Body of pancreas (tissue), 4 donors: Measurements from ENCODE around the gene KLHL36. TPM values are rescaled to one million over a fixed set of nuclear protein-coding genes. Genes with fewer than 3 reads are reported as not detected.

Source experiments
- ATAC-seq: fragments of 150-250 bp; one replicate; pipeline ENCODE4 v1.9.1; 2016
- DNase-seq, 4 donors: peaks; one replicate each; pipeline ENCODE4 v3.0.0-alpha.2; 2019
- H3K27ac ChIP-seq, 4 donors: fragments of 200-600 bp; sonication (generic); 1 replicate in 3 of 4; 2 replicates in 1 of 4; pipeline versions ENCODE4 v1.5.1 to v1.6.1; 2016 to 2019; ENCODE audit warnings: mild to moderate bottlenecking in 1 of 4, mixed read lengths in 1 of 4, moderate library complexity in 1 of 4
- H3K27me3 ChIP-seq, 2 donors: fragments of 200-600 bp; sonication (generic); one replicate each; pipeline ENCODE4 v1.6.0; 2016; ENCODE audit warnings: mild to moderate bottlenecking in 1 of 2
- H3K36me3 ChIP-seq, 2 donors: fragments of 200-600 bp; sonication (generic); replicated peaks in 1 of 2; 2 replicates each; pipeline ENCODE4 v1.5.1; 2016; ENCODE audit warnings: low read depth in 2 of 2; ENCODE audit not compliant: insufficient read depth in 1 of 2
- H3K4me1 ChIP-seq: fragments of 200-600 bp; sonication (generic); one replicate; pipeline ENCODE4 v1.6.0; 2016
- H3K4me3 ChIP-seq, 2 donors: fragments of 200-600 bp; sonication (generic); 1 replicate in 1 of 2; 2 replicates in 1 of 2; pipeline ENCODE4 v1.5.1; 2016 to 2019
- H3K9me3 ChIP-seq, 3 donors: fragments of 200-600 bp; sonication (generic); 1 replicate in 2 of 3; 2 replicates in 1 of 3; pipeline ENCODE4 v1.5.1; 2016
- CTCF ChIP-seq, 7 experiments: fragments of 450-650 bp in 4 of 7; fragments of 200-600 bp in 3 of 7; sonication (generic) in 3 of 7; IDR thresholded peaks; one replicate each; pipeline ENCODE4 v1.5.1; 2016 to 2019; ENCODE audit warnings: antibody characterized with exemption in 7 of 7
- POLR2A ChIP-seq, 3 donors: fragments of 450-650 bp; IDR thresholded peaks; one replicate each; pipeline ENCODE4 v1.6.1; 2016; ENCODE audit warnings: antibody characterized with exemption in 3 of 3, mild to moderate bottlenecking in 2 of 3
- WGBS, 2 donors: methylation state at CpG; one replicate each; pipeline ENCODE4 v1.1.5; 2017; 5-methylcytosine and 5-hydroxymethylcytosine counted together
- intact Hi-C: fragments of 100-400 bp; cut with DNase I; formaldehyde crosslinking; loops from one replicate; pipeline ENCODE4 v1.15.1; 2023
- total RNA-seq, 2 donors: library from RNA; depleted of rRNA; stranded (reverse); fragments of >200 nt; gene quantifications; one replicate each; pipeline ENCODE4 v1.1.0, GENCODE V29; 2016

The KLHL36 gene
- total RNA-seq, 2 donors from 2014 or later = 39.7 to 50.8 TPM

DNA sequence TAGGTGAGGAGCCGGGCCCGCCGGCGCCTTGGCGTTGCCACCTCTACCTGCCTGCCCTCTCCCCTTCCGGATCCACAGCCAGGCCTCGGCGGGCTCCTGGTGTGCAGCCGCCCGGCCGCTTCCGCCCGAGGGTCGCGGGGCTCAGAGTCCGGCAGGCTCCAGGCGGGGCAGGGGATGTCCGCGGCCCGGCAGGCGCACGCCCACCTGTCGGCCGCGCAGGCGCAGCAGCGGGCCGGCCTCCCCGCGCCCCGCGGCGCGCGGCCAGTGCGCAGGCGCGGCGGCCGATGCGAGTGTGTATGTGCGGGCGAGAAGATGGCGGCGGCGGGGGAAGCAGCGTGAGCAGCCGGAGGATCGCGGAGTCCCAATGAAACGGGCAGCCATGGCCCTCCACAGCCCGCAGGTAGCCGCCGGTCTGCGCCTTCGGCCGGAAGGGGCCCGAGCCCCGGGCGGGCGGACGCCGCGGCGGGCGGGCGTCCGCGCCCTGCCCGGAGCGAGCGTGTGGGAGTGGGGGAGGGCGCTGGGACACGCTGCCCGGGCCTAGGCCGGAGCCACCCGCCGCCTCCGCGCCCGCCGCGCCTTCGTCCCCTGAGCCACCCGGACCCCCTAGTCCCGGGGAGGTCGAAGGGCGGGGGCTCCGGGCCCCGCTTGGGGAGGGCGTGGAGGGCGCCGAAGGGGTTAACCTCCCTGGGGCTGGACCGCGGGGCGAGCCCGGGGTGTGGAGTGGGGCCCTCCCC lies 51.6 kb downstream of the KLHL36 start, which contains the start of gene USP10:
Gene USP10, plus strand, starts transcription at position 289 of the 734 bp plus-strand sequence. Its CDS starts 91 bp downstream, at position 380.
- H3K4me3 ChIP-seq = peak within 1 kb of the TSS; percentile 88 to 99
- peak; percentile 76 to 85 (median 80) for DNase-seq
- 0% methylated on average over 74 of the region's 97 CpGs; no CpG with 5 or more reads in 1 of the 2 donors for WGBS, 2 donors

DNA sequence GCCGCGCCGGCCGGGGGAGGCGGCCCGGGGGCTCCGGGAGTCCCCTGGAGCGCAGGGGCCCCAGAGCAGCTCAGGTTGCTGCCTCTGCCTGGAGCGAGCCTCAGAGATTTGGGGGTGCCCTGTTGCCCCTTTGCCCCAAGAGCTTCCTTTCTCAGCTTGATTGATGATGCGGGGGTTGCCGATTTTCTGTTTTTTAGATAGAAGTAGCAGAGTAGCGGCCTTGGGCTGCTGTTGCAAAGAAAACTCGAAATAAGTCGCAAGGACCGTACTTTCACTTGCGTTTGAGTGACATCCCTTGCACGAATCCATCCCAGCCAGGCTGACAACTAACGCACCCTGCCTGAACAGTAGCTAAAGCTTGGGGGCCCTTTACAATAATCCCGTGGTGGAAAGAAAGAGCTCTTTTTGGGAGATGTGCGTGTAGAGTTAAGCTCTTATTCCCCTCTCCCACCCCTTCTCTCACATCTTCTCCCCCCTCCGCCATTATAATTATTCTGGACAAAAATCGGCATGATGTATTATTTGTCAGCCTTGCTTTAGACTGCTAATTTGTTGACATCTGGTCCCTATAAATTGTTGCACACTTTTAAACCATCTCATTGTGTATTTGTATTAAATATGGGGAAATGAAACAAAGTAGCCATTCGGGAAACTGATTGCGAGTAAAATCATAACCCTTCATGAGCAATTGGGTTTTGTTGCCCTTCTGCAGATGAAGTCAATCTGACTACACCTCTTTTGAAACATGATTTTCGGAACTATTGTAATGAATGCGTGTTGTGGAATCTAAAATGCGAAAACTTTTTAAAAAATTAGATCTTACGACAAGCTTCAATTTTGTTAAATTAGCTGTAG lies 52.4 kb downstream of the KLHL36 start:
- peaks cover 29% of the 10 kb centered on the region for H3K4me1 ChIP-seq
- no peaks in the 10 kb centered on the region for H3K27me3 ChIP-seq
- no peak for TF ChIP-seq POLR2A (IDR thresholded peaks at IDR 0.05)
- no peak for TF ChIP-seq CTCF (IDR thresholded peaks at IDR 0.05)
- H3K27ac ChIP-seq = peak overlapping the region; percentile 52 to 85 (median 76)
- ATAC-seq (peak; percentile 31), DNase-seq (peak in 3 of 4 donors; percentile 20 to 24 (median 24))
- no peaks in the 10 kb centered on the region for H3K36me3 ChIP-seq
- no peaks in the 10 kb centered on the region for H3K9me3 ChIP-seq
- WGBS, 2 donors = 4 to 10% methylated on average over 15 to 28 of the region's 28 CpGs
- intact Hi-C loops = no loop called here
- H3K4me3 ChIP-seq = peak overlapping the region; percentile 88 to 99

More for the DNA sequence above, 51.6 kb downstream of the KLHL36 start, which contains the start of gene USP10:
- no peaks in the 10 kb centered on the region for H3K9me3 ChIP-seq
- TF ChIP-seq POLR2A (IDR thresholded peaks at IDR 0.05) (peak in 2 of 3 donors; percentile 20 to 37), CTCF (IDR thresholded peaks at IDR 0.05) (peak in 1 of 7 experiments; percentile 8)
- no peaks in the 10 kb centered on the region for H3K36me3 ChIP-seq
- ATAC-seq = peak; percentile 97
- H3K27me3 ChIP-seq = no peaks in the 10 kb centered on the region
- intact Hi-C loops = no loop called here
- H3K27ac ChIP-seq = peak within 1 kb of the TSS; percentile 52 to 85 (median 76)
- H3K4me1 ChIP-seq = peaks cover 27% of the 10 kb centered on the region

DNA sequence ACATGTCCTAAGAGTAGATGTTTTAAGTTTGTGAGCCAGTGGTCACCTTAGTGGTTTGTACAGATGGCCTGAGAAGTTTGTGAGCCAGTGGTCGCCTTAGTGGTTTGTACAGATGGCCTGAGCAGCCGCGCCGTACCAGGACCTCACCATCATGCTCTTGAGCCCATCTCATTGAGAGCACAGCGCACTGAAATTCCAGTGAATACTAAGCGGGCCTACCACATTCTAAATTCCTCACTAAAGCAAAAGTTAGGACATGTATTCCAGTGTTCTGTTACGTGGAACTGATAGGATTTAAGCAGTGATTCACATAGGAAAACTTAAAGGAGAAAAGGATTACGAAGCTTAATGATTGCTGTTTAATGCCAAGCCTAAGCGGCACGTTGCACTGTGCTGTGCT lies 55.4 kb downstream of the KLHL36 start:
- Histone ChIP-seq H3K4me3 (no peak overlapping the region), H3K27me3 (no peaks in the 10 kb centered on the region), H3K36me3 (no peaks in the 10 kb centered on the region), H3K9me3 (no peaks in the 10 kb centered on the region), H3K27ac (no peak overlapping the region), H3K4me1 (peaks cover 29% of the 10 kb centered on the region)
- no peak for ATAC-seq
- no peak for TF ChIP-seq POLR2A (IDR thresholded peaks at IDR 0.05)
- TF ChIP-seq CTCF (IDR thresholded peaks at IDR 0.05) = no peak
- intact Hi-C loops = no loop called here
- DNase-seq = no peak
- 80 to 87% methylated on average over 10 of the region's 10 CpGs for WGBS, 2 donors

DNA sequence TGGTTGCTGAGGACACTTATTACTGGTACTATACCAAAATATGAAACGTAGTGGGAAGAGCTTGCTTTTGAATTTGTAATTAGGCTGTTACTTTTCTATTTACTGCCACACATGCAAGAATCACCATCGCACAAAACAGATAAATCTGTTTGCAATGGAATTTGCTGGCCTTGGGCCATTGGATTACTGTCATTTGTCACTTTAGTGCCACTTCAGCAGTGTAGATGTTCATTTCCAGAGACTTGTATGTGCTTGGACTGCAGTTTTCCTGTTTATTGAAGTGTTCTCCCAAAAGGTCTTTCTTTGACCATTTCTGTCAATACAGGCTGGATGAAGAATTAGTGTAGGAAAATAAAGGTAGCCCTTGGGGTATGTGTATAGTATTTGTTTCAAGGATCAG lies 55.9 kb downstream of the KLHL36 start:
- Histone ChIP-seq H3K9me3 (no peaks in the 10 kb centered on the region), H3K4me1 (peaks cover 24% of the 10 kb centered on the region), H3K36me3 (no peaks in the 10 kb centered on the region), H3K27ac (no peak overlapping the region), H3K4me3 (no peak overlapping the region), H3K27me3 (no peaks in the 10 kb centered on the region)
- TF ChIP-seq CTCF (IDR thresholded peaks at IDR 0.05) (no peak), POLR2A (IDR thresholded peaks at IDR 0.05) (no peak)
- no peak for ATAC-seq
- DNase-seq = no peak
- intact Hi-C loops = no loop called here
- WGBS, 2 donors = 39 to 41% methylated on average over 2 of the region's 2 CpGs
